ENCODE data around the gene TCAF1. TPM values are rescaled to one million over a fixed set of nuclear protein-coding genes. Genes with fewer than 3 reads are reported as not detected.
"Not testable (repeated sequence)": the region's sequence is repeated elsewhere in the genome, so short reads cannot be mapped to it uniquely, and the experiment has no call there.

TCAF1 gene
- total RNA-seq, 2 donors from 2014 or later = 15.8 to 21.0 TPM

DNA sequence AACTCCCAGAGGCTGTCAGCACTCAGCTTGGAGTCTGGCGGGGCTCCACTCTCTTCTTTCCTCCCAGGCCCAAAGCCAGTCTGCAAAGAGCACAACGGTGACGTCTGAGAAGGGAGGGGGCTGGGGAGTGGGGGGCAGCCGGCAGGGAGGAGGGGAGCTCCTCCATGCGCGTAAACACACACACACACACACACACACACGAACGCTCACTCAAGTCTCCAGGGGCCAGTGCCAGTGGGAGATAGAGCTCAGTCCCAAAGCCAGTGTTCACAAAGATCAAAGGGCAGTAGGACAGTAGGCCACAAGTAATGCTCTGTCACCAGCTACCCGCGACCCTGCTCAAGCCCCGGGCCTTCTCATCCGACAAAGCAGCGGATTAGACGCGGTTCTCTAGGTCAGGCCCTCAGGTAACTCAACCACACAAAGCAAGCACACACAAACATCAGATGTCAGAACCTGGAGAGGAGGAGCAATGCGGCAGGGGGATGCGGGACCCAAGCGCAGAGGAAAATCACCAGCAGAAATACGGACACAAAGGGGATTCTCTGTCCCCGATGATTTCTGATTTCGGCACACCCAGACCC is 19.9 kb downstream of the TCAF1 start:
- peak; percentile 51 for ATAC-seq
- WGBS, 2 donors = 32 to 41% methylated on average over 11 to 21 of the region's 21 CpGs
- Histone ChIP-seq H3K36me3 (replicated peaks in 1 of 2; ENCODE audit: insufficient read depth in 1 of 2, low read depth in 2 of 2) (no peaks in the 10 kb centered on the region), H3K4me1 (no peaks in the 10 kb centered on the region), H3K4me3 (no peak overlapping the region), H3K27ac (peak overlapping the region in 3 of 4 donors; percentile 1 to 58 (median 41)), H3K9me3 (no peaks in the 10 kb centered on the region), H3K27me3 (no peaks in the 10 kb centered on the region)
- intact Hi-C loops (cut with DNase I) = no loop called here
- TF ChIP-seq CTCF (IDR thresholded peaks at IDR 0.05) (no peak), POLR2A (IDR thresholded peaks at IDR 0.05) (no peak)
- peak in 3 of 4 donors; percentile 34 to 40 (median 36) for DNase-seq

DNA sequence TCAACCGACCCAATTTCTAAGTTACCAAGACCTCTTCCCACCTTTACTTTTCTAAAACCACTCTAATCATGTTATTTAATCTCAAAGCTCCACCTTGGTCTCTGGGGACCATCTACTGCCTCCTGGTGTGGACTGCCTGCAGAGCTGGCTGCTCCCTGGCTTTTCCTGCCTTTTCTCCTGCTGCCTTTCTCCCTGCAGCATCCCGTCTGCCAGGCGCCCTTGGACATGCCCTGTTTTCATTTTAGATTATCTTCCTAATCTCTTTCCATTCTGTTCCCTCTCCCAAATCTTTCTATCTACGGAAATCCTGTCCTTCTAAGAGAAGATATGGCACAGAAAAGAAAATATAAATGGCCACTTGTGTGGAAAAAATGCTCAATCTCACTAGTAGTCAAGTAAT is 23.1 kb downstream of the TCAF1 start:
- no peak overlapping the region for H3K27ac ChIP-seq
- H3K36me3 ChIP-seq (replicated peaks in 1 of 2; ENCODE audit: insufficient read depth in 1 of 2, low read depth in 2 of 2) = no peaks in the 10 kb centered on the region
- H3K27me3 ChIP-seq = no peaks in the 10 kb centered on the region
- WGBS, 2 donors = 63 to 67% methylated on average over 4 of the region's 4 CpGs
- ATAC-seq (no peak), DNase-seq (no peak)
- intact Hi-C loops (cut with DNase I) = no loop called here
- TF ChIP-seq POLR2A (IDR thresholded peaks at IDR 0.05) (no peak), CTCF (IDR thresholded peaks at IDR 0.05) (no peak)
- no peak overlapping the region for H3K4me3 ChIP-seq
- H3K4me1 ChIP-seq = no peaks in the 10 kb centered on the region
- H3K9me3 ChIP-seq = no peaks in the 10 kb centered on the region

DNA sequence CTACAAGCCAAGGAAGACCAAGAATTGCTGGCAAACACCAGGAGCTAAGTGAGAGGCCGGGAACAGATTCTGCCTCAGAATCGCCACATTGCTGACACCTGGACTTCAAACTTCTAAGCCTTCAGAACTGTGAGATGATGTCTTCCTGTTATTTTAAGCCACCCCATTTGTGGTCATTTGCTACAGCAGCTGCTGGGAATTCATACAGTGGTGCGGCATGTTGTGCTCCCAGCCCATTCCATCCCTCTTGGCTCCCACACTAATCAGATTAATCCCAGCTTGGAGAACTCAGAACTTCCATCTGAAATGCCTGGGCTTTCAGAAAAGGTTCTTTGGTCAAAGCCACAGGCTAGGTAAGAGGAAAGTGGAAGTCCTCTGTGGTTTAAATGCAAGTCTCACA is 24.9 kb downstream of the TCAF1 start:
- H3K4me3 ChIP-seq = no peak overlapping the region
- TF ChIP-seq CTCF (IDR thresholded peaks at IDR 0.05) = no peak
- TF ChIP-seq POLR2A (IDR thresholded peaks at IDR 0.05) = no peak
- H3K27ac ChIP-seq = no peak overlapping the region
- ATAC-seq (no peak), DNase-seq (no peak)
- H3K36me3 ChIP-seq (replicated peaks in 1 of 2; ENCODE audit: insufficient read depth in 1 of 2, low read depth in 2 of 2) = no peaks in the 10 kb centered on the region
- H3K27me3 ChIP-seq = no peaks in the 10 kb centered on the region
- H3K9me3 ChIP-seq = no peaks in the 10 kb centered on the region
- intact Hi-C loops (cut with DNase I) = no loop called here
- no peaks in the 10 kb centered on the region for H3K4me1 ChIP-seq
- 97 to 98% methylated on average over 3 of the region's 3 CpGs for WGBS, 2 donors

DNA sequence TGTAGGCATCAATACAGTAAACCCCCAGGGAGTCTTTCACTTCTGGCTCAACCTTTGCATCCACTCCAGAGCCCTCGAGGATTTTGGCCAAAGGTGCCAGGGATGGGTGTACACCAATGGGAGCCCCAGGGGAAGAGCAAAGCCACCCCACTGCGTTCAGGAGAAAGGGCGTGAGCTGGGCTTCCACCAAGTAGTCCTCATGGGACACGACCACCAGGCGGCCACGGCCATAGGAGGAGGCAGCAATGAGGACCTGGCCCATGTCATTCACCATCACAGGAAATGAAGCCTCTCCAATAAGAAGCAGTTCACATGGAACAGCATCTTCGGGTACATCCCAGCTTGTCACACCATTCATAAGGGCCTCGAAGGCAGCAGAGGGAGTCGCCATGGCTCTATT is 25.8 kb downstream of the TCAF1 start:
- Histone ChIP-seq H3K9me3 (no peaks in the 10 kb centered on the region), H3K4me3 (no peak overlapping the region), H3K36me3 (replicated peaks in 1 of 2; ENCODE audit: insufficient read depth in 1 of 2, low read depth in 2 of 2) (no peaks in the 10 kb centered on the region), H3K27me3 (no peaks in the 10 kb centered on the region), H3K4me1 (no peaks in the 10 kb centered on the region), H3K27ac (no peak overlapping the region)
- TF ChIP-seq CTCF (IDR thresholded peaks at IDR 0.05) = no peak
- TF ChIP-seq POLR2A (IDR thresholded peaks at IDR 0.05) = no peak
- no peak for ATAC-seq
- DNase-seq = no peak
- WGBS, 2 donors = 92% methylated on average over 8 to 9 of the region's 9 CpGs
- intact Hi-C loops (cut with DNase I) = no loop called here

DNA sequence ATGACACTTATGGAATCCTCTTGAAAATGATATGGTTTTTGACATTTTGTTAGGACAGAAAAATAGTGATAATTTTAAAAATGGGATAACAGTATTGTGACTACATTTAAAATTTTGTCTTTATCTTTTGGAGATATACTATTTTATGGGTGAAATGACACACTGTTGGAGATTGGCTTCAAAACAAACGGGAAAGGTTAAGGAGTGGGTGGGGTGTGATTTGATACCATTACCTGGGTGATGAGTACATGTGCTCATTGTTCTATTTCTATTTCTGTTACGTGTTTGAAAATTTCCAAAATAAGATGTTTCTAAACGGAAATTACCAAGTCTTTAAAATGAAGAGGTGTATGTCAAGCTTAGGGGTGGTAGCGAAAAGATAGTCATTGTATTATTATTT is 28.7 kb downstream of the TCAF1 start:
- ATAC-seq; DNase-seq; H3K4me3 ChIP-seq; H3K36me3 ChIP-seq (replicated peaks in 1 of 2; ENCODE audit: insufficient read depth in 1 of 2, low read depth in 2 of 2); H3K27me3 ChIP-seq; intact Hi-C loops (cut with DNase I); H3K4me1 ChIP-seq; H3K9me3 ChIP-seq; H3K27ac ChIP-seq: not testable (repeated sequence)
- 75 to 82% methylated on average over 3 of the region's 4 CpGs for WGBS, 2 donors

- H3K4me1 ChIP-seq; H3K36me3 ChIP-seq (replicated peaks in 1 of 2; ENCODE audit: insufficient read depth in 1 of 2, low read depth in 2 of 2); ATAC-seq; H3K9me3 ChIP-seq; intact Hi-C loops (cut with DNase I); H3K4me3 ChIP-seq; H3K27ac ChIP-seq; H3K27me3 ChIP-seq; DNase-seq: not testable (repeated sequence)
Observed at GRCh38 chr7:143871534-143871933, 30.4 kb downstream of the TCAF1 start.

GRCh38 chr7:143857994-143858393 is 44.0 kb downstream of the TCAF1 start:
- DNase-seq; intact Hi-C loops (cut with DNase I); H3K27ac ChIP-seq; ATAC-seq; H3K4me3 ChIP-seq; H3K9me3 ChIP-seq; H3K27me3 ChIP-seq; H3K36me3 ChIP-seq (replicated peaks in 1 of 2; ENCODE audit: insufficient read depth in 1 of 2, low read depth in 2 of 2); H3K4me1 ChIP-seq: not testable (repeated sequence)
- WGBS, 2 donors = no CpG with 5 or more reads among the region's 2 CpGs

DNA sequence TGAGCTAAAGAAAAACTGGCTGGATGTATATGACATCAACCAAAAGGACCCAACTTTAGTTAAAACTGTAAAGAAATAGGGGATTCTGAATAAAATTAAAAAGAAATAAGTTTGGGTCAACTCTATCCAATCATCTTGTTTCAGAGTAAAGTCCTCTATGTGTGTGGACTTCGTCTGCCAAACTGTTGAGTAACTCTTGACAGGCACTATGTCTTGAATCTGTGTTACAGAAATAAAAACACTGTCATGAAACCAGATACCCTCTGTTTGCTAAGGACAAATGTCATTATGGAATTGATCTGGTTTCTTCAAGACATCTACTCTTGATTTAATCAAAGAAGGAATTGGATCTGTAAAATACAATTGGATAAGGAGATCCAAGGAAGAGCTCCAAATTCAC is 46.5 kb downstream of the TCAF1 start:
- no CpG with 5 or more reads among the region's 1 CpG for WGBS, 2 donors
- ATAC-seq; H3K4me3 ChIP-seq; H3K27ac ChIP-seq; H3K36me3 ChIP-seq (replicated peaks in 1 of 2; ENCODE audit: insufficient read depth in 1 of 2, low read depth in 2 of 2); intact Hi-C loops (cut with DNase I); H3K27me3 ChIP-seq; H3K9me3 ChIP-seq; H3K4me1 ChIP-seq; DNase-seq: not testable (repeated sequence)

Data from body of pancreas (tissue), 4 donors.